GM23338 (cell line): Measurements from ENCODE around the gene NGF.

Experiments used
- CREB1 ChIP-seq: fragments of 250-450 bp; sonication (Bioruptor Pico); IDR thresholded peaks from 2 replicates; pipeline ENCODE4 v1.5.0; 2020; ENCODE audit warnings: low read depth, mild to moderate bottlenecking, moderate library complexity
- CTCF ChIP-seq, 2 experiments: fragments of 200-600 bp in 1 of 2; sonication (generic) in 1 of 2; conservative IDR thresholded peaks; 2 replicates each; pipeline versions ENCODE4 v1.5.1 to v1.6.1; 2016 to 2017; ENCODE audit warnings: antibody characterized with exemption in 2 of 2, low read depth in 2 of 2, mild to moderate bottlenecking in 2 of 2, moderate library complexity in 1 of 2
- EZH2 ChIP-seq: fragments of 200-600 bp; sonication (generic); IDR thresholded peaks from one replicate; pipeline ENCODE4 v1.8.0; 2017; ENCODE audit warnings: antibody characterized with exemption, mild to moderate bottlenecking, low read depth; ENCODE audit not compliant: unreplicated experiment
- EZH2phosphoT487 ChIP-seq: fragments of 200-600 bp; sonication (generic); IDR thresholded peaks from one replicate; pipeline ENCODE4 v1.8.1; 2018; ENCODE audit warnings: antibody characterized with exemption; ENCODE audit not compliant: unreplicated experiment
- REST ChIP-seq: IDR thresholded peaks from one replicate; pipeline ENCODE4 v1.6.1; 2018; ENCODE audit warnings: antibody characterized with exemption; ENCODE audit not compliant: unreplicated experiment

GRCh38 chr1:115296981-115297380 lies 41.1 kb downstream of the NGF start:
- TF ChIP-seq EZH2 (no peak), CTCF (conservative IDR thresholded peaks at IDR 0.05; ENCODE audit: low read depth in 2 of 2) (no peak), CREB1 (CRISPR knock-in tag) (no peak), EZH2phosphoT487 (no peak), REST (no peak)
